Measurements from ENCODE around the gene POC1B.

- TF ChIP-seq CTCF (optimal IDR thresholded peaks at IDR 0.05 in 1 of 3, IDR thresholded peaks at IDR 0.05 in 1 of 3, conservative IDR thresholded peaks at IDR 0.05 in 1 of 3; ENCODE audit: extremely low read depth in 1 of 3, insufficient read depth in 2 of 3, low read length in 3 of 3) (no peak), EZH2 (IDR thresholded peaks at IDR 0.05; ENCODE audit: low read length) (no peak)
These were observed 111.5 kb downstream of the POC1B start for GRCh38 chr12:89414322-89414721.

Data from keratinocyte (primary cell).